Ishikawa (cell line): ENCODE results near the gene PDE1A.

Experiments used
- CEBPB ChIP-seq: IDR thresholded peaks from 2 replicates; pipeline ENCODE4 v1.6.1; 2012
- CREB1 ChIP-seq: IDR thresholded peaks from 2 replicates; pipeline ENCODE4 v1.6.1; 2012; ENCODE audit warnings: low read depth
- EGR1 ChIP-seq: IDR thresholded peaks from 2 replicates; pipeline ENCODE4 v1.6.1; 2012
- EP300 ChIP-seq: IDR thresholded peaks from 2 replicates; pipeline ENCODE4 v1.6.1; 2012; ENCODE audit warnings: borderline replicate concordance
- FOXM1 ChIP-seq: IDR thresholded peaks from 2 replicates; pipeline ENCODE4 v1.6.1; 2012; ENCODE audit warnings: low read depth, borderline replicate concordance
- RAD21 ChIP-seq: IDR thresholded peaks from 2 replicates; pipeline ENCODE4 v1.6.1; 2012; ENCODE audit warnings: low read depth
- TAF1 ChIP-seq: IDR thresholded peaks from 2 replicates; pipeline ENCODE4 v1.6.1; 2012; ENCODE audit warnings: low read depth, mild to moderate bottlenecking
- TCF12 ChIP-seq: IDR thresholded peaks from 2 replicates; pipeline ENCODE4 v1.6.1; 2012; ENCODE audit warnings: low read depth
- TEAD4 ChIP-seq: IDR thresholded peaks from 2 replicates; pipeline ENCODE4 v1.6.1; 2012
- USF1 ChIP-seq: IDR thresholded peaks from 2 replicates; pipeline ENCODE4 v1.6.1; 2012
- YY1 ChIP-seq: IDR thresholded peaks from 2 replicates; pipeline ENCODE4 v1.6.1; 2012; ENCODE audit warnings: low read depth
- ZBTB7A ChIP-seq: IDR thresholded peaks from 2 replicates; pipeline ENCODE4 v1.6.1; 2012; ENCODE audit warnings: low read depth
- TF ChIP-seq, protein P1 (sequence below): IDR thresholded peaks from 2 replicates; pipeline ENCODE4 v1.6.1; 2012
- TF ChIP-seq, protein P2 (sequence below): IDR thresholded peaks from 2 replicates; pipeline ENCODE4 v1.6.1; 2012; ENCODE audit warnings: low read depth, mild to moderate bottlenecking

DNA sequence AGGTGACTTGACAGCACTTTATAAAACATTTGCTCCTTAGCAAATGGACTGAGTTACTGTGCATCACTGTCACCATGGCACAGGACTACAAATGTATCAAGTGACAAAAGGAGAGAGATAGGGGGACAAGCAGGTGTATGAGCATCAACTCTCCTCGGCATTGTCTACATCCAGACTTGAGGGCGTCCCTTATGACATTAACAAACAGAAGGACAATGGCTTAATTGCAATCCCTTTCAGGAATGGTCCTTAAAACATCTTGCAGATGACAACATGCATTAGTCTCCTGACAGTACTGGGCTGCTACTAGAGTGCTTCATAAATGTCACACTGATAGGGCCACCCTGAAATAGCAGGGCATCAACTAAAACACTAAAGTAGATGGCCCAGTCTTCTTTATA lies 198.8 kb downstream of the PDE1A start:
- TF ChIP-seq CEBPB, result no peak
- no peak for TF ChIP-seq EP300
- TF ChIP-seq USF1, result no peak
- TF ChIP-seq RAD21, result no peak
- TF ChIP-seq, protein P1, sequence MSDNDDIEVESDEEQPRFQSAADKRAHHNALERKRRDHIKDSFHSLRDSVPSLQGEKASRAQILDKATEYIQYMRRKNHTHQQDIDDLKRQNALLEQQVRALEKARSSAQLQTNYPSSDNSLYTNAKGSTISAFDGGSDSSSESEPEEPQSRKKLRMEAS, result no peak
- TF ChIP-seq YY1, result no peak
- TF ChIP-seq ZBTB7A, result no peak
- TF ChIP-seq CREB1, result no peak
- no peak for TF ChIP-seq EGR1
- TF ChIP-seq, protein P2, sequence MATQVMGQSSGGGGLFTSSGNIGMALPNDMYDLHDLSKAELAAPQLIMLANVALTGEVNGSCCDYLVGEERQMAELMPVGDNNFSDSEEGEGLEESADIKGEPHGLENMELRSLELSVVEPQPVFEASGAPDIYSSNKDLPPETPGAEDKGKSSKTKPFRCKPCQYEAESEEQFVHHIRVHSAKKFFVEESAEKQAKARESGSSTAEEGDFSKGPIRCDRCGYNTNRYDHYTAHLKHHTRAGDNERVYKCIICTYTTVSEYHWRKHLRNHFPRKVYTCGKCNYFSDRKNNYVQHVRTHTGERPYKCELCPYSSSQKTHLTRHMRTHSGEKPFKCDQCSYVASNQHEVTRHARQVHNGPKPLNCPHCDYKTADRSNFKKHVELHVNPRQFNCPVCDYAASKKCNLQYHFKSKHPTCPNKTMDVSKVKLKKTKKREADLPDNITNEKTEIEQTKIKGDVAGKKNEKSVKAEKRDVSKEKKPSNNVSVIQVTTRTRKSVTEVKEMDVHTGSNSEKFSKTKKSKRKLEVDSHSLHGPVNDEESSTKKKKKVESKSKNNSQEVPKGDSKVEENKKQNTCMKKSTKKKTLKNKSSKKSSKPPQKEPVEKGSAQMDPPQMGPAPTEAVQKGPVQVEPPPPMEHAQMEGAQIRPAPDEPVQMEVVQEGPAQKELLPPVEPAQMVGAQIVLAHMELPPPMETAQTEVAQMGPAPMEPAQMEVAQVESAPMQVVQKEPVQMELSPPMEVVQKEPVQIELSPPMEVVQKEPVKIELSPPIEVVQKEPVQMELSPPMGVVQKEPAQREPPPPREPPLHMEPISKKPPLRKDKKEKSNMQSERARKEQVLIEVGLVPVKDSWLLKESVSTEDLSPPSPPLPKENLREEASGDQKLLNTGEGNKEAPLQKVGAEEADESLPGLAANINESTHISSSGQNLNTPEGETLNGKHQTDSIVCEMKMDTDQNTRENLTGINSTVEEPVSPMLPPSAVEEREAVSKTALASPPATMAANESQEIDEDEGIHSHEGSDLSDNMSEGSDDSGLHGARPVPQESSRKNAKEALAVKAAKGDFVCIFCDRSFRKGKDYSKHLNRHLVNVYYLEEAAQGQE, result no peak
- no peak for TF ChIP-seq TCF12
- no peak for TF ChIP-seq TAF1
- TF ChIP-seq FOXM1, result no peak
- TF ChIP-seq TEAD4, result no peak
